ENCODE data around the gene DARS1.

DNA sequence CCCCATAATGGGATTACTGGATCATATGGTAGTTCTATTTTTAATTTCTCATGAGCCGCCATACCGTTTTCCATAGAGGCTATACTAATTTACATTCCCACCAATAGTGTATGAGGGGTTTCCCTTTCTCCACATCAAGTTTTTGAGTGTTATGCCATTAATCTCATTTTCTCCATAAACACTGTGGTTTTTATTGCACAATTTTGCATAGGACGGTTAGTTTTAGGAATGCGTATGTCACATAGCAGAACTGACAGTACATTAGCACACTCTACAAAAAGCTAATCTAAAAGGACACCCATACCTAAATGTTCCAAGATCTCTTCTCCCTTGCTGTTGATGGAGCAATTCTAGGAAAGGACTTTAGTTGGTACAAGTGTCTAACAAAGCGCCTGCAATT is 32.5 kb downstream of the DARS1 start:
- TF ChIP-seq, protein P1, sequence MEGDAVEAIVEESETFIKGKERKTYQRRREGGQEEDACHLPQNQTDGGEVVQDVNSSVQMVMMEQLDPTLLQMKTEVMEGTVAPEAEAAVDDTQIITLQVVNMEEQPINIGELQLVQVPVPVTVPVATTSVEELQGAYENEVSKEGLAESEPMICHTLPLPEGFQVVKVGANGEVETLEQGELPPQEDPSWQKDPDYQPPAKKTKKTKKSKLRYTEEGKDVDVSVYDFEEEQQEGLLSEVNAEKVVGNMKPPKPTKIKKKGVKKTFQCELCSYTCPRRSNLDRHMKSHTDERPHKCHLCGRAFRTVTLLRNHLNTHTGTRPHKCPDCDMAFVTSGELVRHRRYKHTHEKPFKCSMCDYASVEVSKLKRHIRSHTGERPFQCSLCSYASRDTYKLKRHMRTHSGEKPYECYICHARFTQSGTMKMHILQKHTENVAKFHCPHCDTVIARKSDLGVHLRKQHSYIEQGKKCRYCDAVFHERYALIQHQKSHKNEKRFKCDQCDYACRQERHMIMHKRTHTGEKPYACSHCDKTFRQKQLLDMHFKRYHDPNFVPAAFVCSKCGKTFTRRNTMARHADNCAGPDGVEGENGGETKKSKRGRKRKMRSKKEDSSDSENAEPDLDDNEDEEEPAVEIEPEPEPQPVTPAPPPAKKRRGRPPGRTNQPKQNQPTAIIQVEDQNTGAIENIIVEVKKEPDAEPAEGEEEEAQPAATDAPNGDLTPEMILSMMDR (IDR thresholded peaks at IDR 0.05), result no peak
- no peak for TF ChIP-seq POLR2A (IDR thresholded peaks at IDR 0.05)

Data from tibial nerve (tissue), 3 donors.